H9 (cell line): ENCODE measurements around the gene PPP1R12B. TPM values are rescaled to one million over a fixed set of nuclear protein-coding genes. Genes with fewer than 3 reads are reported as not detected.

ENCODE experiments used
- DNase-seq: peaks from one replicate; pipeline ENCODE4 v3.0.0-alpha.2; 2017
- H2AFZ ChIP-seq: one replicate; pipeline ENCODE4 v1.6.1; 2013; ENCODE audit warnings: mild to moderate bottlenecking, low read length, control low read depth, moderate library complexity
- H2AK5ac ChIP-seq: 2 replicates; pipeline ENCODE4 v1.6.1; 2013; ENCODE audit warnings: low read length, control low read depth, mixed read lengths; ENCODE audit not compliant: insufficient read length
- H2BK120ac ChIP-seq: one replicate; pipeline ENCODE4 v1.6.1; 2013; ENCODE audit warnings: low read depth, mild to moderate bottlenecking, low read length, control low read depth, inconsistent platforms; ENCODE audit not compliant: poor library complexity, severe bottlenecking
- H2BK12ac ChIP-seq: 2 replicates; pipeline ENCODE4 v1.6.1; 2013; ENCODE audit warnings: low read length, control low read depth, mixed read lengths, low read depth; ENCODE audit not compliant: insufficient read length
- H2BK15ac ChIP-seq: 2 replicates; pipeline ENCODE4 v1.6.1; 2013; ENCODE audit warnings: low read depth, low read length, control low read depth
- H2BK20ac ChIP-seq: one replicate; pipeline ENCODE4 v1.6.1; 2013; ENCODE audit warnings: low read depth, mild to moderate bottlenecking, low read length, control low read depth, inconsistent platforms; ENCODE audit not compliant: poor library complexity, severe bottlenecking
- H2BK5ac ChIP-seq: 2 replicates; pipeline ENCODE4 v1.6.1; 2013; ENCODE audit warnings: low read length, control low read depth, mixed read lengths; ENCODE audit not compliant: insufficient read length
- H3K14ac ChIP-seq: 2 replicates; pipeline ENCODE4 v1.6.1; 2013; ENCODE audit warnings: low read length, control low read depth; ENCODE audit not compliant: insufficient read depth
- H3K18ac ChIP-seq: 2 replicates; pipeline ENCODE4 v1.6.1; 2013; ENCODE audit warnings: low read depth, mild to moderate bottlenecking, mixed read lengths, low read length, control low read depth; ENCODE audit not compliant: insufficient read length
- H3K23ac ChIP-seq: 2 replicates; pipeline ENCODE4 v1.6.1; 2013; ENCODE audit warnings: low read length, control low read depth, mixed read lengths, low read depth; ENCODE audit not compliant: insufficient read length
- H3K23me2 ChIP-seq: 2 replicates; pipeline ENCODE4 v1.6.1; 2013; ENCODE audit warnings: low read depth, mild to moderate bottlenecking, mixed read lengths, low read length, control low read depth; ENCODE audit not compliant: insufficient read length, poor library complexity, severe bottlenecking
- H3K27ac ChIP-seq: 2 replicates; pipeline ENCODE4 v1.5.1; 2013; ENCODE audit warnings: low read length, control low read depth, mixed read lengths, low read depth; ENCODE audit not compliant: insufficient read length
- H3K27me3 ChIP-seq: 2 replicates; pipeline ENCODE4 v1.6.1; 2013; ENCODE audit warnings: low read length, control low read depth, inconsistent platforms; ENCODE audit not compliant: insufficient read depth
- H3K4ac ChIP-seq: 2 replicates; pipeline ENCODE4 v1.6.1; 2013; ENCODE audit warnings: low read depth, mild to moderate bottlenecking, control low read depth, inconsistent platforms, low read length, moderate library complexity
- H3K4me1 ChIP-seq: 2 replicates; pipeline ENCODE4 v1.6.1; 2013; ENCODE audit warnings: low read length, control low read depth, inconsistent platforms; ENCODE audit not compliant: insufficient read depth
- H3K4me2 ChIP-seq: 2 replicates; pipeline ENCODE4 v1.6.1; 2013; ENCODE audit warnings: low read length, control low read depth, mixed read lengths; ENCODE audit not compliant: insufficient read length, insufficient read depth
- H3K56ac ChIP-seq: 2 replicates; pipeline ENCODE4 v1.6.1; 2013; ENCODE audit warnings: low read depth, mild to moderate bottlenecking, mixed read lengths, low read length, control low read depth; ENCODE audit not compliant: insufficient read length
- H3K79me1 ChIP-seq: 2 replicates; pipeline ENCODE4 v1.6.1; 2013; ENCODE audit warnings: low read depth, mild to moderate bottlenecking, moderate library complexity, low read length, control low read depth, inconsistent platforms; ENCODE audit not compliant: insufficient read depth, poor library complexity, severe bottlenecking
- H3K79me2 ChIP-seq: 2 replicates; pipeline ENCODE4 v1.6.1; 2013; ENCODE audit warnings: low read length, control low read depth, inconsistent platforms; ENCODE audit not compliant: insufficient read depth
- H3K9ac ChIP-seq: 2 replicates; pipeline ENCODE4 v1.6.1; 2013; ENCODE audit warnings: low read length, control low read depth, mixed read lengths; ENCODE audit not compliant: insufficient read length; ENCODE audit errors: extremely low read depth
- H3K9me3 ChIP-seq: one replicate; pipeline ENCODE4 v1.6.1; 2013; ENCODE audit warnings: low read depth, low read length, inconsistent platforms; ENCODE audit not compliant: control insufficient read depth
- H3T11ph ChIP-seq: one replicate; pipeline ENCODE4 v1.6.1; 2013; ENCODE audit warnings: mild to moderate bottlenecking, low read length, control low read depth, inconsistent platforms
- H4K20me1 ChIP-seq: one replicate; pipeline ENCODE4 v1.6.1; 2013; ENCODE audit not compliant: control insufficient read depth, insufficient read length, insufficient read depth
- H4K5ac ChIP-seq: 2 replicates; pipeline ENCODE4 v1.6.1; 2013; ENCODE audit warnings: low read depth, mild to moderate bottlenecking, mixed read lengths, low read length, control low read depth; ENCODE audit not compliant: insufficient read length
- H4K8ac ChIP-seq: replicated peaks from 2 replicates; pipeline ENCODE4 v1.6.1; 2013; ENCODE audit warnings: low read length, control low read depth, mixed read lengths, low read depth; ENCODE audit not compliant: insufficient read length
- H4K91ac ChIP-seq: 2 replicates; pipeline ENCODE4 v1.6.1; 2013; ENCODE audit warnings: low read depth, mild to moderate bottlenecking, moderate library complexity, mixed read lengths, low read length, control low read depth; ENCODE audit not compliant: insufficient read length
- H3K27ac Mint-ChIP-seq, 3 experiments: 2 replicates in 2 of 3; 3 replicates in 1 of 3; pipeline ENCODE4 v1.8.0; 2020 to 2021; ENCODE audit warnings: mixed read lengths in 3 of 3, mild to moderate bottlenecking in 1 of 3, moderate library complexity in 1 of 3
- H3K27me3 Mint-ChIP-seq: 2 replicates; pipeline ENCODE4 v1.8.0; 2021; ENCODE audit warnings: low read depth, mild to moderate bottlenecking, moderate library complexity, mixed read lengths
- H3K36me3 Mint-ChIP-seq, 3 experiments: 2 replicates in 2 of 3; 3 replicates in 1 of 3; pipeline ENCODE4 v1.8.0; 2020 to 2021; ENCODE audit warnings: low read depth in 3 of 3, mixed read lengths in 3 of 3; ENCODE audit not compliant: insufficient read depth in 1 of 3
- H3K4me1 Mint-ChIP-seq, 2 experiments: 2 replicates each; pipeline ENCODE4 v1.8.0; 2020; ENCODE audit warnings: mixed read lengths in 2 of 2
- H3K4me3 Mint-ChIP-seq, 2 experiments: 2 replicates in 1 of 2; 3 replicates in 1 of 2; pipeline ENCODE4 v1.8.0; 2020 to 2021; ENCODE audit warnings: mild to moderate bottlenecking in 2 of 2, mixed read lengths in 2 of 2, moderate library complexity in 1 of 2
- H3K9me3 Mint-ChIP-seq, 2 experiments: 2 replicates in 1 of 2; 3 replicates in 1 of 2; pipeline ENCODE4 v1.8.0; 2020; ENCODE audit warnings: mild to moderate bottlenecking in 2 of 2, mixed read lengths in 2 of 2, moderate library complexity in 1 of 2
- WGBS: extraction: QIAGEN DNeasy Blood & Tissue Kit; methylation state at CpG from one replicate; pipeline ENCODE4 v1.1.7; 2013; ENCODE audit warnings: missing lambda C conversion rate, low lambda C conversion rate, mixed read lengths; ENCODE audit not compliant: insufficient read length; ENCODE audit errors: extremely low coverage; 5-methylcytosine and 5-hydroxymethylcytosine counted together
- total RNA-seq: library from RNA; stranded (reverse); gene quantifications from 2 replicates; pipeline ENCODE4 v1.2.1, GENCODE V29; 2021
- TF ChIP-seq, protein P1 (sequence below): fragments of 200-600 bp; sonication (generic); conservative IDR thresholded peaks from 3 replicates; pipeline ENCODE4 v1.8.0; 2021; ENCODE audit warnings: antibody characterized with exemption, mild to moderate bottlenecking

PPP1R12B gene
- total RNA-seq, 1 experiment from 2014 or later = 12.9 TPM

DNA sequence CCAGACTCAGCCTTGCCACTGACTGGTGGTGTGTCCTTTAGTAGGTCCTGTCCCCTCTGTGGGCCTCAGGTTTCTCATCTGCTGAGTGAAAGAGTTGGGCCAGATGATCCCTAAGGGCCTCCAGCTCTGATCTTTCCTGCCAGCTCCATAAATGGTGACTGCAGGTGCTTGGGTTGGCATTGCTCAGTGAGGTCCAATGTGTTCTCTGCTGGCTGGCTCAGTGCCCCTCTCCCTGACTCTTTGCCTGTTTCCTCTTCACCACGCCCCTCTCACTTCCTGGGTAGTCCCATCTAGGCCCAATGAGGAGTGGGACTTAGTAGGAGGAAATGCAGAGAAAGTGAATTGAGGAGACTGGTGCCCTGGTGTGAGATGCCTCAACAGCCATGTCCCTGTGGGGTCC lies 43.3 kb upstream of the PPP1R12B start:
- Histone ChIP-seq H3K23me2 (no peaks in the 10 kb centered on the region), H3K9me3 (no peaks in the 10 kb centered on the region), H2AFZ (no peak overlapping the region), H4K20me1 (no peaks in the 10 kb centered on the region), H3K79me1 (no peaks in the 10 kb centered on the region), H3K23ac (no peak overlapping the region), H3K56ac (no peak overlapping the region), H2BK15ac (no peak overlapping the region), H4K91ac (no peak overlapping the region), H2AK5ac (no peak overlapping the region), H2BK5ac (no peak overlapping the region), H4K5ac (no peak overlapping the region), H3K79me2 (no peaks in the 10 kb centered on the region), H3K4ac (no peak overlapping the region), H3K14ac (no peak overlapping the region), H3K4me1 (no peaks in the 10 kb centered on the region), H3K27me3 (no peaks in the 10 kb centered on the region), H2BK20ac (no peak overlapping the region), H2BK12ac (no peak overlapping the region), H3K18ac (no peak overlapping the region), H4K8ac (no peak overlapping the region), H3K9ac (no peak overlapping the region), H3K27ac (no peak overlapping the region), H2BK120ac (no peak overlapping the region), H3T11ph (no peak overlapping the region), H3K4me2 (no peak overlapping the region)
- Mint-ChIP-seq H3K36me3 (no peaks in the 10 kb centered on the region), H3K9me3 (no peaks in the 10 kb centered on the region), H3K4me1 (peaks cover 0 to 5% of the 10 kb centered on the region in 2 experiments; a peak in 2 of 4 replicates), H3K27me3 (no peaks in the 10 kb centered on the region; the same call in 1 of the 2 replicates), H3K4me3 (no peak overlapping the region), H3K27ac (no peak overlapping the region)
- TF ChIP-seq, protein P1, sequence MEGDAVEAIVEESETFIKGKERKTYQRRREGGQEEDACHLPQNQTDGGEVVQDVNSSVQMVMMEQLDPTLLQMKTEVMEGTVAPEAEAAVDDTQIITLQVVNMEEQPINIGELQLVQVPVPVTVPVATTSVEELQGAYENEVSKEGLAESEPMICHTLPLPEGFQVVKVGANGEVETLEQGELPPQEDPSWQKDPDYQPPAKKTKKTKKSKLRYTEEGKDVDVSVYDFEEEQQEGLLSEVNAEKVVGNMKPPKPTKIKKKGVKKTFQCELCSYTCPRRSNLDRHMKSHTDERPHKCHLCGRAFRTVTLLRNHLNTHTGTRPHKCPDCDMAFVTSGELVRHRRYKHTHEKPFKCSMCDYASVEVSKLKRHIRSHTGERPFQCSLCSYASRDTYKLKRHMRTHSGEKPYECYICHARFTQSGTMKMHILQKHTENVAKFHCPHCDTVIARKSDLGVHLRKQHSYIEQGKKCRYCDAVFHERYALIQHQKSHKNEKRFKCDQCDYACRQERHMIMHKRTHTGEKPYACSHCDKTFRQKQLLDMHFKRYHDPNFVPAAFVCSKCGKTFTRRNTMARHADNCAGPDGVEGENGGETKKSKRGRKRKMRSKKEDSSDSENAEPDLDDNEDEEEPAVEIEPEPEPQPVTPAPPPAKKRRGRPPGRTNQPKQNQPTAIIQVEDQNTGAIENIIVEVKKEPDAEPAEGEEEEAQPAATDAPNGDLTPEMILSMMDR = no peak
- WGBS = no CpG with 5 or more reads among the region's 1 CpG
- no peak for DNase-seq
